VCaP (cell line): Measurements from ENCODE around the gene RAPGEF4.

ENCODE experiments used
- H3K27ac ChIP-seq: fragments of 450-650 bp; 2 replicates; pipeline ENCODE4 v1.5.1; 2017
- CTCF ChIP-seq: fragments of 450-650 bp; conservative IDR thresholded peaks from 2 replicates; pipeline ENCODE4 v1.5.1; 2017; ENCODE audit warnings: mild to moderate bottlenecking, moderate library complexity

The RAPGEF4 gene

GRCh38 chr2:172812158-172812744 is 76.6 kb downstream of the RAPGEF4 start:
- no peak for TF ChIP-seq CTCF
- H3K27ac ChIP-seq: no peak overlapping the region

GRCh38 chr2:172813314-172813888 is 77.8 kb downstream of the RAPGEF4 start:
- TF ChIP-seq CTCF: peak; percentile 75
- H3K27ac ChIP-seq: no peak overlapping the region

DNA sequence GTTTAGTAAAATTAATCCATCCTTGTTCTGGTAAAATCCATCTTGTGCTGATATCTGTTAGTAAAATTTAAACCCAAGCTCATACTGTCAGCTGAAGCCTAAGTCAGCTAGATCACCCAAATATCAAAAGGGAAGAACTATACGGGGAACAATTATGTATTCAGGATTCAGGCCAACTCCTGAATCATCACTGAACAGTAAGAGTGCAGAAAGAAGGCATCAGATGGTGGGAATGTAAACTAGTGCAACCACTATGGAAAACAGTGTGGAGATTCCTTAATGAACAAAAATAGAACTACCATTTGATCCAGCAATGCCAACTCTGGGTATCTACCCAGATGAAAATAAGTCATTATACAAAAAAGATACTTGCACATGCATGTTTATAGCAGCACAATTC is 81.8 kb downstream of the RAPGEF4 start:
- no peak overlapping the region for H3K27ac ChIP-seq
- TF ChIP-seq CTCF: no peak

GRCh38 chr2:172819943-172820342 is 84.3 kb downstream of the RAPGEF4 start:
- H3K27ac ChIP-seq: peak overlapping the region; percentile 56
- no peak for TF ChIP-seq CTCF

- H3K27ac ChIP-seq: peak overlapping the region; percentile 56
- no peak for TF ChIP-seq CTCF
Observed at GRCh38 chr2:172821370-172822338, 86.0 kb downstream of the RAPGEF4 start.

GRCh38 chr2:172822585-172822984 is 86.9 kb downstream of the RAPGEF4 start:
- TF ChIP-seq CTCF: no peak
- no peak overlapping the region for H3K27ac ChIP-seq

DNA sequence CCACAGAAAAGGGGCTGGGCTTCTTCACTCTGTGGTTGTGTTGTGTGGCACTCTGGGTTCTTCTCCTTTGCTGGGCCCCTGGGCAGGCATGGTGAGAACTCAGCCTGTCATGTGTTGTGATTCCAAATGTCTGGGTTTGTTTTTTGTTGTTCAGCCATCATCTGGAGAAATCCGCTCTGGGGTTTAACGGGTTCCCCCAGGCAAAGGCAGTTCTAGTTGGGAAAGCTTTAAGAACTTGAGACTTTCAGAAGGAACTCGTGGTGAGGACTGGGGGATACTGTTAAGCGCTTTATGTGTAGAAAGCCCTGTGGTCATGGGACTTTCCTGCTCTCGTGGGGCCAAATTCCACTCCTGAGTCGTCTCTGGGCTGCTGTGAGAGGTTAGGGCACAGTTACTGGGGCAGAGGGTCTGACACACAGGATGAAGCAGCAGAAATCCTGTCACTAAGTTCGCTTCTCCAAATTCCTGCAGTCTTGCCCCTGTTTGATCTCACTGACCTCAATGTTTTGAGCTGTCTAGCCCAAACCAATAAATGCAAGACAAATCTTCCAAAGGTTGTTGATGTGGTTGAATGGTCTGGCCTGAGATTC is 87.7 kb downstream of the RAPGEF4 start:
- H3K27ac ChIP-seq: no peak overlapping the region
- TF ChIP-seq CTCF: no peak
